Hippocampal formation (tissue), 2 donors: ENCODE data around the gene OR6Y1.
A peak's percentile ranks its signal among the peaks of the same experiment; 100 is the strongest.

Source experiments
- DNase-seq, 2 donors: peaks; one replicate each; lab custom pipeline; 2025; lab: John Stamatoyannopoulos, UW

The OR6Y1 gene

GRCh38 chr1:158554352-158554751, at the start of gene OR6Y1:
OR6Y1 (minus strand) TSS chr1:158554405; CDS start chr1:158548105, 6,300 bp downstream.
- no peak for DNase-seq

GRCh38 chr1:158600735-158601134, 46.5 kb upstream of the OR6Y1 start:
- DNase-seq: no peak

- DNase-seq: no peak
These were observed 32.7 kb upstream of the OR6Y1 start for GRCh38 chr1:158586942-158587341.

GRCh38 chr1:158583962-158584361, 29.8 kb upstream of the OR6Y1 start:
- no peak for DNase-seq

GRCh38 chr1:158579733-158580132, 25.5 kb upstream of the OR6Y1 start, which contains the start of gene OR10X1:
OR10X1 (minus strand) TSS chr1:158579899; CDS start chr1:158579899, 0 bp downstream.
- DNase-seq: no peak

GRCh38 chr1:158577561-158577960, 23.4 kb upstream of the OR6Y1 start:
- no peak for DNase-seq

- DNase-seq: no peak
These were observed 18.0 kb upstream of the OR6Y1 start for GRCh38 chr1:158572226-158572625.

- DNase-seq: no peak
These were observed 16.3 kb upstream of the OR6Y1 start, which contains the start of gene OR6P1 for GRCh38 chr1:158570480-158570879. OR6P1 (minus strand) TSS chr1:158570580; CDS start chr1:158563604, 6,976 bp downstream.

- DNase-seq: no peak
These were observed 10.4 kb upstream of the OR6Y1 start for GRCh38 chr1:158564608-158565007.

- no peak for DNase-seq
These were observed 9.6 kb upstream of the OR6Y1 start for GRCh38 chr1:158563853-158564252.

GRCh38 chr1:158559696-158560095, 5.5 kb upstream of the OR6Y1 start:
- DNase-seq: no peak

GRCh38 chr1:158552296-158552695, 1.9 kb downstream of the OR6Y1 start:
- DNase-seq: no peak

- DNase-seq: no peak
These were observed 6.7 kb downstream of the OR6Y1 start for GRCh38 chr1:158547533-158547932.

GRCh38 chr1:158537609-158538008, 16.6 kb downstream of the OR6Y1 start:
- no peak for DNase-seq

GRCh38 chr1:158534496-158534895, 19.7 kb downstream of the OR6Y1 start:
- no peak for DNase-seq

- DNase-seq: peak in 1 of 2 donors; percentile 27
These were observed 26.9 kb downstream of the OR6Y1 start for GRCh38 chr1:158527190-158527815.

GRCh38 chr1:158521666-158522058, 32.5 kb downstream of the OR6Y1 start:
- DNase-seq: no peak

GRCh38 chr1:158520955-158521665, 33.1 kb downstream of the OR6Y1 start:
- no peak for DNase-seq

- DNase-seq: no peak
These were observed 34.2 kb downstream of the OR6Y1 start for GRCh38 chr1:158520021-158520420.

- peak in 1 of 2 donors; percentile 45 for DNase-seq
These were observed 37.2 kb downstream of the OR6Y1 start for GRCh38 chr1:158516966-158517365.

GRCh38 chr1:158509471-158510156, 44.6 kb downstream of the OR6Y1 start:
- no peak for DNase-seq

GRCh38 chr1:158507511-158507910, 46.7 kb downstream of the OR6Y1 start:
- DNase-seq: no peak
